ENCODE results near the gene LDLRAD4.

The LDLRAD4 gene

GRCh38 chr18:13440277-13441248, 222.0 kb downstream of the LDLRAD4 start:
- H3K9me3 ChIP-seq (ENCODE audit: insufficient read depth, low read length, severe bottlenecking): no peaks in the 10 kb centered on the region
- peaks cover 2% of the 10 kb centered on the region; the same call in 1 of the 2 replicates for H4K20me1 ChIP-seq (ENCODE audit: insufficient read depth, low read length)
- DNase-seq (no peak), ATAC-seq (ENCODE audit: insufficient read depth, low read depth) (no peak)
- no peak overlapping the region for H2AFZ ChIP-seq (ENCODE audit: low read depth, low read length)
- H3K4me1 ChIP-seq (ENCODE audit: insufficient read depth, low read length): peaks cover 99% of the 10 kb centered on the region
- H3K4me2 ChIP-seq (ENCODE audit: insufficient read depth, low read length): peak overlapping the region; percentile 61
- peaks cover 64% of the 10 kb centered on the region for H3K79me2 ChIP-seq (ENCODE audit: insufficient read depth, low read length)
- peak overlapping the region in 1 of 2 experiments; percentile 43; a peak in 1 of 4 replicates for H3K4me3 ChIP-seq (ENCODE audit: low read depth in 1 of 2, low read length in 2 of 2)
- peak; percentile 42 for TF ChIP-seq CTCF (IDR thresholded peaks at IDR 0.05; ENCODE audit: borderline replicate concordance, extremely low read depth, low read length, poor library complexity, severe bottlenecking)
- no peak for TF ChIP-seq EZH2 (IDR thresholded peaks at IDR 0.05; ENCODE audit: borderline replicate concordance, low read depth, low read length, severe bottlenecking)
- peaks cover 11% of the 10 kb centered on the region for H3K36me3 ChIP-seq (ENCODE audit: insufficient read depth, low read length)
- H3K27me3 ChIP-seq (ENCODE audit: insufficient read depth, low read length, poor library complexity): no peaks in the 10 kb centered on the region
- H3K9ac ChIP-seq (ENCODE audit: low read depth, low read length): peak overlapping the region; percentile 64
- H3K27ac ChIP-seq (ENCODE audit: low read length): peak overlapping the region; percentile 98

- Histone ChIP-seq H3K9ac (ENCODE audit: low read depth, low read length) (no peak overlapping the region), H3K4me3 (ENCODE audit: low read depth in 1 of 2, low read length in 2 of 2) (no peak overlapping the region), H3K36me3 (ENCODE audit: insufficient read depth, low read length) (peaks cover 20% of the 10 kb centered on the region), H2AFZ (ENCODE audit: low read depth, low read length) (no peak overlapping the region), H3K9me3 (ENCODE audit: insufficient read depth, low read length, severe bottlenecking) (no peaks in the 10 kb centered on the region), H3K4me2 (ENCODE audit: insufficient read depth, low read length) (no peak overlapping the region), H4K20me1 (ENCODE audit: insufficient read depth, low read length) (peaks cover 3% of the 10 kb centered on the region; the same call in 1 of the 2 replicates), H3K27ac (ENCODE audit: low read length) (peak overlapping the region; percentile 98), H3K4me1 (ENCODE audit: insufficient read depth, low read length) (peaks cover 99% of the 10 kb centered on the region), H3K79me2 (ENCODE audit: insufficient read depth, low read length) (peaks cover 74% of the 10 kb centered on the region), H3K27me3 (ENCODE audit: insufficient read depth, low read length, poor library complexity) (no peaks in the 10 kb centered on the region)
- TF ChIP-seq CTCF (IDR thresholded peaks at IDR 0.05; ENCODE audit: borderline replicate concordance, extremely low read depth, low read length, poor library complexity, severe bottlenecking): no peak
- no peak for TF ChIP-seq EZH2 (IDR thresholded peaks at IDR 0.05; ENCODE audit: borderline replicate concordance, low read depth, low read length, severe bottlenecking)
- ATAC-seq (ENCODE audit: insufficient read depth, low read depth) (no peak), DNase-seq (no peak)
These were observed 223.2 kb downstream of the LDLRAD4 start for GRCh38 chr18:13441736-13442135.

- H4K20me1 ChIP-seq (ENCODE audit: insufficient read depth, low read length): peaks cover 3% of the 10 kb centered on the region; the same call in 1 of the 2 replicates
- H3K4me1 ChIP-seq (ENCODE audit: insufficient read depth, low read length): peaks cover 99% of the 10 kb centered on the region
- 0 out of 2 replicates have a peak overlapping the region, but pooled peaks have one; percentile 61 for H3K9ac ChIP-seq (ENCODE audit: low read depth, low read length)
- peak overlapping the region; percentile 88; the same call in 1 of the 2 replicates for H3K4me2 ChIP-seq (ENCODE audit: insufficient read depth, low read length)
- peak overlapping the region; percentile 97 for H3K27ac ChIP-seq (ENCODE audit: low read length)
- no peak for TF ChIP-seq EZH2 (IDR thresholded peaks at IDR 0.05; ENCODE audit: borderline replicate concordance, low read depth, low read length, severe bottlenecking)
- no peak for TF ChIP-seq CTCF (IDR thresholded peaks at IDR 0.05; ENCODE audit: borderline replicate concordance, extremely low read depth, low read length, poor library complexity, severe bottlenecking)
- no peak for DNase-seq
- H3K9me3 ChIP-seq (ENCODE audit: insufficient read depth, low read length, severe bottlenecking): no peaks in the 10 kb centered on the region
- peaks cover 20% of the 10 kb centered on the region for H3K36me3 ChIP-seq (ENCODE audit: insufficient read depth, low read length)
- ATAC-seq (ENCODE audit: insufficient read depth, low read depth): no peak
- no peaks in the 10 kb centered on the region for H3K27me3 ChIP-seq (ENCODE audit: insufficient read depth, low read length, poor library complexity)
- peaks cover 81% of the 10 kb centered on the region for H3K79me2 ChIP-seq (ENCODE audit: insufficient read depth, low read length)
- H3K4me3 ChIP-seq (ENCODE audit: low read depth in 1 of 2, low read length in 2 of 2): no peak overlapping the region
- no peak overlapping the region for H2AFZ ChIP-seq (ENCODE audit: low read depth, low read length)
These were observed 223.9 kb downstream of the LDLRAD4 start for GRCh38 chr18:13442451-13442850.

All from DND-41 (cell line).